OCI-LY7 (cell line): ENCODE results near the gene QKI. TPM values are rescaled to one million over a fixed set of nuclear protein-coding genes. Genes with fewer than 3 reads are reported as not detected.

Source experiments
- BruUV-seq: library from RNA; stranded (reverse); fragments of 400-500 nt; replicated peaks from 2 replicates; lab custom pipeline; 2021; lab: Mats Ljungman, UMichigan
- CTCF ChIA-PET: fragments of 300-600 bp; sonication (Branson Sonifier 250); formaldehyde crosslinking; loops from one replicate; lab custom pipeline; 2022; ENCODE audit warnings: antibody characterized with exemption; ENCODE audit not compliant: unreplicated experiment; lab: Charles Lee
- POLR2A ChIA-PET: fragments of 300-600 bp; sonication (Branson Sonifier 250); formaldehyde crosslinking; loops from one replicate; lab custom pipeline; 2022; ENCODE audit warnings: antibody characterized with exemption; lab: Charles Lee
- DNase-seq: peaks from one replicate; pipeline ENCODE4 v3.0.0-alpha.2; 2015; ENCODE audit warnings: low spot score
- H2AFZ ChIP-seq: fragments of 200-600 bp; sonication (generic), shearing (Covaris generic); 2 replicates; pipeline ENCODE4 v1.6.1; 2014; ENCODE audit warnings: mild to moderate bottlenecking, antibody characterized with exemption, low read length, moderate library complexity
- H3K27ac ChIP-seq: fragments of 200-600 bp; sonication (generic); 2 replicates; pipeline ENCODE4 v1.5.1; 2014; ENCODE audit warnings: mixed run types, low read depth, mild to moderate bottlenecking, moderate library complexity, low read length, inconsistent platforms; ENCODE audit not compliant: poor library complexity, severe bottlenecking
- H3K36me3 ChIP-seq: fragments of 200-600 bp; sonication (generic); 2 replicates; pipeline ENCODE4 v1.6.1; 2014; ENCODE audit warnings: mild to moderate bottlenecking, antibody characterized with exemption, low read length, moderate library complexity, mixed read lengths; ENCODE audit not compliant: insufficient read depth
- H3K4me1 ChIP-seq: fragments of 200-600 bp; sonication (generic); 2 replicates; pipeline ENCODE4 v1.5.1; 2014; ENCODE audit warnings: mild to moderate bottlenecking, low read length; ENCODE audit not compliant: insufficient read depth, poor library complexity, severe bottlenecking
- H3K4me2 ChIP-seq: fragments of 200-600 bp; sonication (generic); 2 replicates; pipeline ENCODE4 v1.6.1; 2014; ENCODE audit warnings: mild to moderate bottlenecking, low read length
- H3K4me3 ChIP-seq: fragments of 200-600 bp; sonication (generic); 2 replicates; pipeline ENCODE4 v1.5.1; 2014; ENCODE audit warnings: mild to moderate bottlenecking, low read depth, low read length; ENCODE audit not compliant: poor library complexity, severe bottlenecking
- H3K79me2 ChIP-seq: fragments of 200-600 bp; sonication (generic); 2 replicates; pipeline ENCODE4 v1.6.1; 2016; ENCODE audit warnings: low read depth, mild to moderate bottlenecking, low read length, moderate library complexity, mixed read lengths; ENCODE audit not compliant: insufficient read depth
- H3K9me2 ChIP-seq: fragments of 200-600 bp; sonication (generic); 2 replicates; pipeline ENCODE4 v1.6.1; 2016; ENCODE audit warnings: mild to moderate bottlenecking, low read length, mixed read lengths; ENCODE audit not compliant: insufficient read depth
- H3K9me3 ChIP-seq: fragments of 200-600 bp; sonication (generic); 2 replicates; pipeline ENCODE4 v1.6.1; 2014; ENCODE audit warnings: mild to moderate bottlenecking, mixed run types, low read length, mixed read lengths
- H4K20me1 ChIP-seq: fragments of 200-600 bp; sonication (generic); 2 replicates; pipeline ENCODE4 v1.6.1; 2014; ENCODE audit warnings: mild to moderate bottlenecking, antibody characterized with exemption, low read length, moderate library complexity, mixed read lengths; ENCODE audit not compliant: insufficient read depth
- CTCF ChIP-seq: fragments of 200-600 bp; sonication (generic); conservative IDR thresholded peaks from 2 replicates; pipeline ENCODE4 v1.5.1; 2014; ENCODE audit warnings: mild to moderate bottlenecking, antibody characterized with exemption, low read length, moderate library complexity, mixed read lengths
- EZH2phosphoT487 ChIP-seq: fragments of 200-600 bp; sonication (generic); IDR thresholded peaks from 2 replicates; pipeline ENCODE4 v1.6.1; 2018; ENCODE audit warnings: low read depth, borderline replicate concordance, mild to moderate bottlenecking, mixed run types, antibody characterized with exemption, low read length, moderate library complexity, mixed read lengths
- intact Hi-C: fragments of 100-400 bp; cut with micrococcal nuclease; formaldehyde crosslinking; loops from one replicate; pipeline ENCODE4 v1.10.0; 2022; ENCODE audit not compliant: unreplicated experiment
- total RNA-seq, 2 experiments: library from RNA; depleted of rRNA in 1 of 2; stranded (reverse); fragments of >200 nt in 1 of 2; shearing (Covaris generic) in 1 of 2; gene quantifications; 2 replicates each; pipeline ENCODE4 v1.2.3, GENCODE V29; 2014 to 2022

QKI gene
- total RNA-seq, 2 experiments from 2014 or later, result 55.4 to 74.5 TPM

GRCh38 chr6:163393923-163394322, 20.6 kb upstream of the QKI start:
- no peak for TF ChIP-seq EZH2phosphoT487
- Histone ChIP-seq H3K4me3 (no peak overlapping the region), H3K9me3 (no peaks in the 10 kb centered on the region), H4K20me1 (no peaks in the 10 kb centered on the region), H3K4me1 (no peaks in the 10 kb centered on the region), H3K36me3 (no peaks in the 10 kb centered on the region), H3K9me2 (no peaks in the 10 kb centered on the region), H2AFZ (no peak overlapping the region), H3K4me2 (no peak overlapping the region), H3K27ac (no peak overlapping the region), H3K79me2 (no peaks in the 10 kb centered on the region)
- intact Hi-C loops, result no loop called here
- BruUV-seq, result no TSS peak
- CTCF ChIA-PET, result no interaction called here
- POLR2A ChIA-PET, result no interaction called here
- no peak for DNase-seq

- H3K36me3 ChIP-seq, result no peaks in the 10 kb centered on the region
- no peak overlapping the region for H3K4me3 ChIP-seq
- no peak overlapping the region for H3K27ac ChIP-seq
- H2AFZ ChIP-seq, result no peak overlapping the region
- DNase-seq, result no peak
- no peak overlapping the region for H3K4me2 ChIP-seq
- no peaks in the 10 kb centered on the region for H3K79me2 ChIP-seq
- ChIA-PET CTCF (no interaction called here), POLR2A (no interaction called here)
- no peaks in the 10 kb centered on the region for H3K9me2 ChIP-seq
- no peaks in the 10 kb centered on the region for H3K4me1 ChIP-seq
- no TSS peak for BruUV-seq
- TF ChIP-seq EZH2phosphoT487 (no peak), CTCF (no peak)
- H3K9me3 ChIP-seq, result no peaks in the 10 kb centered on the region
- H4K20me1 ChIP-seq, result no peaks in the 10 kb centered on the region
- intact Hi-C loops, result no loop called here
These were observed 19.9 kb upstream of the QKI start for GRCh38 chr6:163394659-163395058.

GRCh38 chr6:163395122-163395830, 19.2 kb upstream of the QKI start:
- intact Hi-C loops, result no loop called here
- H3K27ac ChIP-seq, result no peak overlapping the region
- H3K9me2 ChIP-seq, result no peaks in the 10 kb centered on the region
- no peaks in the 10 kb centered on the region for H3K79me2 ChIP-seq
- no peak for DNase-seq
- TF ChIP-seq CTCF, result no peak
- no peak for TF ChIP-seq EZH2phosphoT487
- no peaks in the 10 kb centered on the region for H4K20me1 ChIP-seq
- H3K36me3 ChIP-seq, result no peaks in the 10 kb centered on the region
- no peak overlapping the region for H3K4me3 ChIP-seq
- POLR2A ChIA-PET, result no interaction called here
- H3K4me1 ChIP-seq, result no peaks in the 10 kb centered on the region
- no peak overlapping the region for H2AFZ ChIP-seq
- H3K4me2 ChIP-seq, result no peak overlapping the region
- CTCF ChIA-PET, result interaction anchor here (0.6 kb wide), 1 partner anchor 1489 kb away, joined by 3 read pairs; no protein-coding TSS in a partner anchor
- H3K9me3 ChIP-seq, result no peaks in the 10 kb centered on the region
- BruUV-seq, result no TSS peak
